Activated CD4-positive, alpha-beta T cell treated with anti-CD3 and anti-CD28 coated beads for 36 hours (primary cell): ENCODE data around the gene MYCBP. TPM values are rescaled to one million over a fixed set of nuclear protein-coding genes. Genes with fewer than 3 reads are reported as not detected.
"Not testable (repeated sequence)": the region's sequence is repeated elsewhere in the genome, so short reads cannot be mapped to it uniquely, and the experiment has no call there.

Experiments used
- ATAC-seq: fragments of 200-7000 bp; cut with Tn5 transposase; one replicate; pipeline ENCODE4 v1.10.0; 2021; ENCODE audit warnings: mild to moderate bottlenecking, moderate library complexity
- CTCF ChIA-PET: fragments of 350-600 bp; sonication (Branson Sonifier 250); formaldehyde crosslinking; loops from one replicate; lab custom pipeline; 2021; ENCODE audit warnings: antibody characterized with exemption; lab: Charles Lee
- POLR2A ChIA-PET: fragments of 350-600 bp; sonication (Branson Sonifier 250); formaldehyde crosslinking; loops from one replicate; lab custom pipeline; 2021; ENCODE audit warnings: antibody characterized with exemption, inconsistent platforms; lab: Charles Lee
- DNase-seq: peaks from one replicate; pipeline ENCODE4 v3.0.0-alpha.2; 2020
- H3K27ac Mint-ChIP-seq: one replicate; pipeline ENCODE4 v1.8.0; 2021; ENCODE audit warnings: mixed read lengths
- H3K27me3 Mint-ChIP-seq: one replicate; pipeline ENCODE4 v1.8.0; 2021; ENCODE audit warnings: mixed read lengths
- H3K36me3 Mint-ChIP-seq: one replicate; pipeline ENCODE4 v1.8.0; 2021; ENCODE audit warnings: low read depth, mixed read lengths
- H3K4me1 Mint-ChIP-seq: one replicate; pipeline ENCODE4 v1.8.0; 2021; ENCODE audit warnings: mixed read lengths
- H3K4me3 Mint-ChIP-seq: one replicate; pipeline ENCODE4 v1.8.0; 2021; ENCODE audit warnings: mild to moderate bottlenecking, moderate library complexity, mixed read lengths
- H3K9me3 Mint-ChIP-seq: one replicate; pipeline ENCODE4 v1.8.0; 2021; ENCODE audit warnings: low read depth, mixed read lengths
- intact Hi-C, 2 experiments: fragments of 100-400 bp; cut with DNase I in 1 of 2; cut with micrococcal nuclease in 1 of 2; formaldehyde crosslinking; loops; one replicate each; pipeline versions ENCODE4 v1.14.2 to v1.15.1; 2022 to 2024; cut with DNase I, micrococcal nuclease
- total RNA-seq, 2 experiments: library from RNA; stranded (reverse); gene quantifications; one replicate each; pipeline ENCODE4 v1.2.3, GENCODE V29; 2021

Gene MYCBP
- total RNA-seq, 2 experiments from 2014 or later = 44.4 to 46.8 TPM

- ATAC-seq, H3K4me3 Mint-ChIP-seq, H3K27ac Mint-ChIP-seq, DNase-seq, POLR2A ChIA-PET, H3K4me1 Mint-ChIP-seq, H3K27me3 Mint-ChIP-seq, H3K9me3 Mint-ChIP-seq: not testable (repeated sequence)
- CTCF ChIA-PET = interaction anchor here (0.7 to 0.9 kb wide), 3 partner anchors 9 to 1994 kb away, joined by 3 read pairs; no protein-coding TSS in a partner anchor
- peaks cover 20% of the 10 kb centered on the region for H3K36me3 Mint-ChIP-seq
- intact Hi-C loops = loop anchor here (5.0 kb wide), 2 partner anchors 256 to 809 kb away; no protein-coding TSS in a partner anchor
Measured at GRCh38 chr1:38836316-38836715, 36.8 kb downstream of the MYCBP start.

DNA sequence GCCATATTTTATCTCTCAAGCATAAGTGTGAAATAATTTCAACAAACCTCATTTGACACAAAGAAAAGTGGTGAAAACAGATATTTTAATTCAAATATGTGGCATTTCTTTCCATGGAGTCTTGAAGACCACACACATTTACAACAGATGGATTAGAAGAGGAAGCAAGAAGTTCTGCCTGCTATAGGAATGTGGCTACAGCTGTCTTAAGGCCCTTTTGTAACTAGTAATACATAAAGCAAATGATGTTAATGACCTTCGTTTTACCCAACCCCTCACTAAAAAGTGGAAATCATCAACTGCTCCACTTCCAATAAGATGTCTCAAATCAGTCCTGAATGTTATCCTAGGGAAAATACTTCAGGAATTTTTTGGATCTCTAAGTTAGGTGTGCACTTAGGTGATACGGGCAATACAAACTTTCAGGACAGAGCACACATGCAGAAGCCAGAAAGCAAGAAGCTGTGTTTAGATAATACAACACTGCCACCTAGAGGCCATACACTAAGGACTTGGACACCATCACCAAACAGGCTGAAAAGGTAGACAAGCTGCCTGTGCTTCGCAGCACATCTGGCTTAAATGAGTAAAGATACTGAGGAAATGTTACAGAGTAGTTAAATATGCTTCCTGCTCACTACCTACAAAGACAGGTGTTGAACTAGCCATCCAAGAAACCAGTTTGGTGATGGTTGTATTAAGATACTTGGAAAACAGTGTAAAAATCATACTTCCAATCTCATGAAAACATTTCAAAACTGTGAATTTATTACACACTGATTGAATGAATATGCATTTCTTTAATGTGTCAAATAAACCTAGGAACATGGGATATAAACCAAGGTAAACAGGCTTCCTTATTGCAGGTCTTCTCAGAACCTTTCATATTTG lies 38.0 kb downstream of the MYCBP start:
- POLR2A ChIA-PET = no interaction called here
- Mint-ChIP-seq H3K9me3 (no peaks in the 10 kb centered on the region), H3K4me3 (no peak overlapping the region), H3K27me3 (peaks cover 1% of the 10 kb centered on the region), H3K36me3 (peaks cover 15% of the 10 kb centered on the region), H3K4me1 (no peaks in the 10 kb centered on the region), H3K27ac (no peak overlapping the region)
- CTCF ChIA-PET = interaction anchor here (0.6 to 1.6 kb wide), 18 partner anchors 9 to 1273 kb away, joined by 3 to 9 read pairs (median 3); no protein-coding TSS in a partner anchor
- intact Hi-C loops = loop anchor here (1.0 to 5.0 kb wide), 4 partner anchors 227 to 808 kb away; no protein-coding TSS in a partner anchor
- ATAC-seq (peak; percentile 90), DNase-seq (peak; percentile 53)

DNA sequence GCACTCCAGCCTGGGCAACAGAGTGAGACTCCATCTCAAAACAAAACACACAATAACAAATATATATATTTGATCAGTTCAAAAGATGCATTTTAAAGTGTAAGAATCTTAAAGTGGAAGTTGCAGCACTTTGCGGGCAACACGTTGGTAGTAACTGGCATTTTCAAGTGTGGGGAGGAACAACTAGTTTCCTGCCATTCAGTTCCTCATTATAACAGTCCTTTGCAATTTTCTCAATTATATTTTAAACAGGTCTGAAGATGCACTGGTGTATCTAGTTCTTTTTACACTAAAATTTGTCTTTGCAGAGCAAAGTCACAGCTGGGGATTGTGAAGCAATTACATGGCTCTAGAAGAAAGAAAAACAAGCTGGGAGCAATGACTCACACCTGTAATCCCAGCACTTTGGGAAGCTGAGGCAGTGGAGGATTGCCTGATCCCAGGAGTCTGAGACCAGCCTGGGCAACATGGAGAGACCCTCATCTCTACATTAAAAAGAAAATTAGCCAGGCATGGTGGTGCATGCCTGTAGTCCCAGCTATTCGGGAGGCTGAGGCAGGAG lies 38.8 kb downstream of the MYCBP start:
- no peaks in the 10 kb centered on the region for H3K9me3 Mint-ChIP-seq
- H3K36me3 Mint-ChIP-seq = peaks cover 11% of the 10 kb centered on the region
- ChIA-PET POLR2A (no interaction called here), CTCF (interaction anchor here (0.6 to 1.6 kb wide), 6 partner anchors 9 to 1272 kb away, joined by 3 to 9 read pairs (median 5); no protein-coding TSS in a partner anchor)
- no peaks in the 10 kb centered on the region for H3K4me1 Mint-ChIP-seq
- no peak for ATAC-seq
- no peak for DNase-seq
- intact Hi-C loops = loop anchor here in 1 of 2 experiments (2.0 kb wide), 1 partner anchor 808 kb away; no protein-coding TSS in a partner anchor
- peaks cover 3% of the 10 kb centered on the region for H3K27me3 Mint-ChIP-seq
- H3K4me3 Mint-ChIP-seq = no peak overlapping the region
- H3K27ac Mint-ChIP-seq = no peak overlapping the region

DNA sequence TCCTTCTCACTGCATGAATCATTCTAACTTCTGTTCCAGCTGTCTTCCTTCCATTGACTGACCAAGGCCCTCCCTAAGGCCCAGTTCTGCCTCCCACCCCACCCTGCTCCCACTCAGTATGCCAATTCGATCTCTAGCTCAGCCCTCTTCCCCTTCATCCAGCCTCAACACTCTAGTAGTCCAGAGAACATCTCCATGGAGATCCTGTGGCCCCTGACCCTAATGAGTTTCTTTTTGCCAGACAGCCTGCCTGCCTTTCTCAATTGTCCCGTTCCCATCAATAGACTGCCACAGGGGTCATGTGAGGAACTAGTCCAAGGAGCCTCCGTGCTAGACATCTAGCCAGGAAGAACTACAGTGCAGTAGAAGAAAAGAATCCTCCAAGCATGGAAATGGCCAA lies 40.0 kb downstream of the MYCBP start:
- DNase-seq (no peak), ATAC-seq (no peak)
- POLR2A ChIA-PET = no interaction called here
- CTCF ChIA-PET = interaction anchor here (0.8 kb wide), 1 partner anchor 43 kb away, joined by 4 read pairs; no protein-coding TSS in a partner anchor
- H3K4me1 Mint-ChIP-seq = no peaks in the 10 kb centered on the region
- no peak overlapping the region for H3K4me3 Mint-ChIP-seq
- H3K9me3 Mint-ChIP-seq = no peaks in the 10 kb centered on the region
- intact Hi-C loops = no loop called here
- peaks cover 8% of the 10 kb centered on the region for H3K27me3 Mint-ChIP-seq
- H3K36me3 Mint-ChIP-seq = peaks cover 3% of the 10 kb centered on the region
- no peak overlapping the region for H3K27ac Mint-ChIP-seq

DNA sequence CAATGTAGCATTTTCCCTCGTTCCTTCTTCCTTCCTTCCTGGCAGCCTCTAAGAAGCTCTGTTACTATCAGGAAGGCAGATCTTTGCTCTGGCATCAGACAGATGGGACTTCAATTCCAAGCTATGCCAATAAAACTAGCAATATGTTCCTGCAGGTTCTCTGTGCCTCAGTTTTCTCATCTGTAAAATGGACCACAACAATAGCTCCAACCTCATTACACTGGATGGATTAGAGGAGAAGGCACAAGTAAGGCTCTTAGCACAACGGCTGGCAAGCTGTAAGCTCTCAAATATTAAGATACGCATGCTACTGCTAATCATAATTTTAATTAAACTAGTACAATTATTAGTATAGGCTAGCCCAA lies 40.8 kb downstream of the MYCBP start:
- POLR2A ChIA-PET = no interaction called here
- ATAC-seq (no peak), DNase-seq (no peak)
- peaks cover 8% of the 10 kb centered on the region for H3K27me3 Mint-ChIP-seq
- H3K4me3 Mint-ChIP-seq = no peak overlapping the region
- intact Hi-C loops = no loop called here
- no peaks in the 10 kb centered on the region for H3K9me3 Mint-ChIP-seq
- CTCF ChIA-PET = interaction anchor here (0.7 to 1.6 kb wide), 2 partner anchors 13 to 40 kb away, joined by 3 to 7 read pairs; no protein-coding TSS in a partner anchor
- no peak overlapping the region for H3K27ac Mint-ChIP-seq
- H3K4me1 Mint-ChIP-seq = no peaks in the 10 kb centered on the region
- H3K36me3 Mint-ChIP-seq = no peaks in the 10 kb centered on the region

GRCh38 chr1:38831731-38832369 lies 41.3 kb downstream of the MYCBP start:
- H3K4me3 Mint-ChIP-seq = no peak overlapping the region
- H3K9me3 Mint-ChIP-seq = no peaks in the 10 kb centered on the region
- peaks cover 8% of the 10 kb centered on the region for H3K27me3 Mint-ChIP-seq
- DNase-seq (no peak), ATAC-seq (no peak)
- no peak overlapping the region for H3K27ac Mint-ChIP-seq
- no peaks in the 10 kb centered on the region for H3K36me3 Mint-ChIP-seq
- H3K4me1 Mint-ChIP-seq = no peaks in the 10 kb centered on the region
- ChIA-PET CTCF (interaction anchor here (0.7 to 1.6 kb wide), 2 partner anchors 13 to 40 kb away, joined by 3 to 7 read pairs; no protein-coding TSS in a partner anchor), POLR2A (interaction anchor here (0.5 kb wide), 1 partner anchor 382 kb away, joined by 3 read pairs; no protein-coding TSS in a partner anchor)
- intact Hi-C loops = no loop called here

DNA sequence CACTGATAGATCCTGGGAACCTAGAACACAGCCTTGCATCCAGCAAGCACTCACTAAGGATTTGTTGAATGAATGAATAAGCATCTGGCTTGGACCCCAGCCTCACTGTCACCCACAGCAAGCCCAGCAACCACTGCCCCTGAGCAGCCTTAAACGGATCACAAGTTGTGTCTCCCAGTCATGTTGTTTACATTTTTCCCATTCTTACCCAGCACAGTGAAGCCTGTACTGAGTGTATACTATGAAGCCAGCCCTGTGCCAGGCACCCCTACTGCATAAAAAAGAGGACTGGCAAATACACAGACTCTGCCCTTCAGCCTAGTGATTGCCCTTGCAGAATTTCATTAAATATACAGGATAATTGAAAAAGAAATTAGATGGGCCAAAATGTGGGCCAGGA lies 43.8 kb downstream of the MYCBP start:
- Mint-ChIP-seq H3K27me3 (peaks cover 11% of the 10 kb centered on the region), H3K4me1 (no peaks in the 10 kb centered on the region), H3K4me3 (no peak overlapping the region), H3K27ac (no peak overlapping the region), H3K36me3 (no peaks in the 10 kb centered on the region), H3K9me3 (no peaks in the 10 kb centered on the region)
- CTCF ChIA-PET = interaction anchor here (0.7 to 1.1 kb wide), 2 partner anchors 9 to 510 kb away, joined by 3 read pairs; no protein-coding TSS in a partner anchor
- ATAC-seq = no peak
- no peak for DNase-seq
- intact Hi-C loops = no loop called here
- POLR2A ChIA-PET = no interaction called here

DNA sequence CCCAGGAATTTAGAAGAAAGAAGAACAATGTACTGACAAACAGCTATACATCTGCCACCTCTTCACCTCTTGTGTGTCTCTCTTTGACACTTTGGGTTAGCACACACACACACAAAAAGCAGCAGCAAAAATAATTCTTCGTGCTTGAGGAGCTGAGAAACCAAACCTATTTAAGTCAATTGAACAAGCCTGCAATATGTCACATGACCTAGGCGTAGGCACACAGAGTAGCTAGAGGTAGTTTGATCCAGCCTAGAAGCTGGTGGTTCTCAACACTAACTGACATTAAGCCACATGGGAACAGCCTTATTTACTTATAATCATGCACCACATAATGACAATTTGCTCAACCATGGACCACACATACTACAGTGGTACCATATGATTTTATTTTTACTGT lies 45.8 kb downstream of the MYCBP start:
- no peaks in the 10 kb centered on the region for H3K9me3 Mint-ChIP-seq
- no peak overlapping the region for H3K27ac Mint-ChIP-seq
- H3K36me3 Mint-ChIP-seq = no peaks in the 10 kb centered on the region
- H3K4me1 Mint-ChIP-seq = no peaks in the 10 kb centered on the region
- DNase-seq (no peak), ATAC-seq (no peak)
- no peak overlapping the region for H3K4me3 Mint-ChIP-seq
- CTCF ChIA-PET = interaction anchor here (0.9 to 1.0 kb wide), 2 partner anchors 9 kb away, joined by 3 read pairs; no protein-coding TSS in a partner anchor
- peaks cover 14% of the 10 kb centered on the region for H3K27me3 Mint-ChIP-seq
- intact Hi-C loops = no loop called here
- POLR2A ChIA-PET = no interaction called here

- H3K27me3 Mint-ChIP-seq = peaks cover 18% of the 10 kb centered on the region
- no peaks in the 10 kb centered on the region for H3K9me3 Mint-ChIP-seq
- no peaks in the 10 kb centered on the region for H3K36me3 Mint-ChIP-seq
- POLR2A ChIA-PET = no interaction called here
- no peak overlapping the region for H3K4me3 Mint-ChIP-seq
- intact Hi-C loops = no loop called here
- CTCF ChIA-PET = interaction anchor here (0.9 to 1.0 kb wide), 2 partner anchors 8 to 10 kb away, joined by 3 read pairs; no protein-coding TSS in a partner anchor
- ATAC-seq (no peak), DNase-seq (no peak)
- H3K4me1 Mint-ChIP-seq = no peaks in the 10 kb centered on the region
- no peak overlapping the region for H3K27ac Mint-ChIP-seq
Measured at GRCh38 chr1:38826886-38827285, 46.3 kb downstream of the MYCBP start.

DNA sequence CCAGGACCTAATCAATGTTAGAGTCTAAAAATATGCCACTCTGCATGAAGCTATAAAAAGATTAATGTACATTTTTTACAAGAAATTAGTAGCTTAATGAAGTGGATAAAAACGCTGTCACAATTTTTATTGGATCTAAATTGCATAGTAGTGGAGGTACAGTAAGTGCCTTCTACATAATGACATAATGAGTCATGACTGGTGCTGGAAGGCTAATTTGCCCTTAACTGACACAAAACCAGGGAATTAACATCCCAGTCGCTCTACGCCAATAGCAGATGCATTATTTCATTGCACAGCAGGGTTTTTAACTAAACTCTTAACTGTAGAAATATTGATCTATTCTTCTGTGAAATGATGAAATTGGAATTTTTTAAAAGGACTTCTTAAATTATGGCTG lies 46.9 kb downstream of the MYCBP start:
- ChIA-PET CTCF (interaction anchor here (0.7 kb wide), 1 partner anchor 9 kb away, joined by 4 read pairs; no protein-coding TSS in a partner anchor), POLR2A (no interaction called here)
- no peak for ATAC-seq
- Mint-ChIP-seq H3K4me3 (no peak overlapping the region), H3K9me3 (no peaks in the 10 kb centered on the region), H3K36me3 (no peaks in the 10 kb centered on the region), H3K4me1 (no peaks in the 10 kb centered on the region), H3K27me3 (peaks cover 18% of the 10 kb centered on the region), H3K27ac (no peak overlapping the region)
- DNase-seq = no peak
- intact Hi-C loops = no loop called here

- POLR2A ChIA-PET = no interaction called here
- intact Hi-C loops = no loop called here
- Mint-ChIP-seq H3K27ac (no peak overlapping the region), H3K36me3 (no peaks in the 10 kb centered on the region), H3K27me3 (peaks cover 38% of the 10 kb centered on the region), H3K4me3 (no peak overlapping the region), H3K4me1 (peaks cover 9% of the 10 kb centered on the region), H3K9me3 (no peaks in the 10 kb centered on the region)
- ATAC-seq = no peak
- CTCF ChIA-PET = interaction anchor here (0.7 kb wide), 3 partner anchors 8 to 77 kb away, joined by 3 read pairs; no protein-coding TSS in a partner anchor
- no peak for DNase-seq
Measured at GRCh38 chr1:38820860-38821259, 52.3 kb downstream of the MYCBP start.
